Effector memory CD8-positive, alpha-beta T cell (primary cell): ENCODE data around the gene GPSM1.
A peak's percentile ranks its signal among the peaks of the same experiment; 100 is the strongest.

Experiments
- ATAC-seq: fragments of 150-1000 bp; cut with Tn5 transposase; replicated peaks from 2 replicates; pipeline ENCODE4 v1.10.0; 2021; ENCODE audit warnings: mild to moderate bottlenecking, moderate library complexity
- DNase-seq, 3 experiments: peaks; one replicate each; pipeline ENCODE4 v3.0.0; 2021
- H3K27ac Mint-ChIP-seq, 2 donors: one replicate each; pipeline ENCODE4 v1.8.0; 2022; ENCODE audit warnings: mild to moderate bottlenecking in 2 of 2, mixed read lengths in 2 of 2, moderate library complexity in 2 of 2
- H3K27me3 Mint-ChIP-seq, 2 donors: one replicate each; pipeline ENCODE4 v1.8.0; 2022; ENCODE audit warnings: mixed read lengths in 2 of 2
- H3K36me3 Mint-ChIP-seq: one replicate; pipeline ENCODE4 v1.8.0; 2022; ENCODE audit warnings: mild to moderate bottlenecking, moderate library complexity, mixed read lengths; ENCODE audit not compliant: insufficient read depth
- H3K4me1 Mint-ChIP-seq, 2 donors: one replicate each; pipeline ENCODE4 v1.8.0; 2022; ENCODE audit warnings: low read depth in 2 of 2, mixed read lengths in 2 of 2
- H3K4me3 Mint-ChIP-seq, 2 donors: one replicate each; pipeline ENCODE4 v1.8.0; 2022; ENCODE audit warnings: mild to moderate bottlenecking in 2 of 2, mixed read lengths in 2 of 2, moderate library complexity in 2 of 2
- H3K9me3 Mint-ChIP-seq, 2 donors: one replicate each; pipeline ENCODE4 v1.8.0; 2022; ENCODE audit warnings: mixed read lengths in 2 of 2
- total RNA-seq, 9 experiments: gene quantifications; one replicate each; lab custom pipeline; 2026; lab: John Stamatoyannopoulos, UW

GPSM1 gene
- 4.7 to 25.9 (median 19.1) reads per million in 9 experiments for total RNA-seq

DNA sequence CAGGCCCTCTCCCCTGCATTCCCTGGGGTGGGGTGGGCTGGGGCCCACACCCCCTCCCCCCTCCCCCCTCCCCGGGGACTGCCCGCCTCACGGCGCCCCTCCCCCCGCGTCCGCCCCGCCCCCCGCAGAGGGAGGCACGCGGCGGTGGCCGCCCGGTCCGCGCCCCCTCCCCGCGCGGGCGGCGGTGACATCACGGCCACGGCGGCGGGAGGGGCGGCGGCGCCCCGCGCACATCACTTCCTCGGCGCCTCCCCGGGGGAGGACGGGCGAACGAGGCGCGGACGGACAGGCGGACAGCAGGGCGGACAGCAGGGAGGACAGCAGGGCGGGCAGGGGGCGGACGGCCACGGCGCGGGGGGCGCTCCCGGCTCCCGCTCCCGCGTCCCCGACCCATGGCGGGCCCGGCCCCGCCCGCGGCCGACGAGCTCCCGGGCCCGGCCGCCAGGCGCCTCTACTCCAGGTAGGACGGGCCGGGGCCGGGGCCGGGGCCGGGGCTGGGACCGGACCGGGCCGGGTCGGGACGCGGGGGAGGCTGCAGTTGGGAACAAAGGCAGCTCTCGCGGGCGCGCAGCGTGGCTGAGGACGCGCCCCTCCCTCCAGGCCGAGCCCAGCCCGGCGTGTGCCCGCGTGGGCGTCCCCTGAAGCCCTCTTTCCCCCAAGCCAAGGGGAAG is at the start of gene GPSM1:
TSS of gene GPSM1 (plus strand) at position 236 of the 671 bp plus-strand sequence. CDS start at position 393, 157 bp downstream.
- ATAC-seq (peak; percentile 76), DNase-seq (no peak)
- H3K36me3 Mint-ChIP-seq: peaks cover 3% of the 10 kb centered on the region
- no peaks in the 10 kb centered on the region for H3K9me3 Mint-ChIP-seq
- H3K4me1 Mint-ChIP-seq: peaks cover 0 to 3% of the 10 kb centered on the region in 2 donors
- no peaks in the 10 kb centered on the region for H3K27me3 Mint-ChIP-seq
- H3K27ac Mint-ChIP-seq: peak within 1 kb of the TSS in 1 of 2 donors; percentile 63
- peak within 1 kb of the TSS; percentile 67 to 74 for H3K4me3 Mint-ChIP-seq

- no peak for ATAC-seq
- no peaks in the 10 kb centered on the region for H3K36me3 Mint-ChIP-seq
- H3K27ac Mint-ChIP-seq: no peak overlapping the region
- H3K4me3 Mint-ChIP-seq: no peak overlapping the region
- H3K9me3 Mint-ChIP-seq: no peaks in the 10 kb centered on the region
- peaks cover 10 to 41% of the 10 kb centered on the region in 2 donors for H3K27me3 Mint-ChIP-seq
- peaks cover 0 to 4% of the 10 kb centered on the region in 2 donors for H3K4me1 Mint-ChIP-seq
- no peak for DNase-seq
These were observed 49.6 kb upstream of the GPSM1 start for GRCh38 chr9:136277746-136278145.

- DNase-seq (no peak), ATAC-seq (no peak)
- Mint-ChIP-seq H3K27ac (no peak overlapping the region), H3K4me3 (no peak overlapping the region), H3K27me3 (peaks cover 10 to 41% of the 10 kb centered on the region in 2 donors), H3K4me1 (peaks cover 0 to 4% of the 10 kb centered on the region in 2 donors), H3K9me3 (no peaks in the 10 kb centered on the region), H3K36me3 (no peaks in the 10 kb centered on the region)
These were observed 49.1 kb upstream of the GPSM1 start for GRCh38 chr9:136278221-136278620.

- DNase-seq (no peak), ATAC-seq (no peak)
- Mint-ChIP-seq H3K9me3 (no peaks in the 10 kb centered on the region), H3K27ac (no peak overlapping the region), H3K36me3 (no peaks in the 10 kb centered on the region), H3K4me3 (no peak overlapping the region), H3K27me3 (peaks cover 15 to 48% of the 10 kb centered on the region in 2 donors), H3K4me1 (peaks cover 5 to 7% of the 10 kb centered on the region in 2 donors)
These were observed 48.4 kb upstream of the GPSM1 start for GRCh38 chr9:136278894-136279293.

- DNase-seq: no peak
- Mint-ChIP-seq H3K27me3 (peaks cover 17 to 54% of the 10 kb centered on the region in 2 donors), H3K9me3 (no peaks in the 10 kb centered on the region), H3K27ac (no peak overlapping the region), H3K4me1 (peaks cover 5 to 7% of the 10 kb centered on the region in 2 donors), H3K4me3 (no peak overlapping the region), H3K36me3 (no peaks in the 10 kb centered on the region)
- no peak for ATAC-seq
These were observed 47.9 kb upstream of the GPSM1 start for GRCh38 chr9:136279471-136279870.

DNA sequence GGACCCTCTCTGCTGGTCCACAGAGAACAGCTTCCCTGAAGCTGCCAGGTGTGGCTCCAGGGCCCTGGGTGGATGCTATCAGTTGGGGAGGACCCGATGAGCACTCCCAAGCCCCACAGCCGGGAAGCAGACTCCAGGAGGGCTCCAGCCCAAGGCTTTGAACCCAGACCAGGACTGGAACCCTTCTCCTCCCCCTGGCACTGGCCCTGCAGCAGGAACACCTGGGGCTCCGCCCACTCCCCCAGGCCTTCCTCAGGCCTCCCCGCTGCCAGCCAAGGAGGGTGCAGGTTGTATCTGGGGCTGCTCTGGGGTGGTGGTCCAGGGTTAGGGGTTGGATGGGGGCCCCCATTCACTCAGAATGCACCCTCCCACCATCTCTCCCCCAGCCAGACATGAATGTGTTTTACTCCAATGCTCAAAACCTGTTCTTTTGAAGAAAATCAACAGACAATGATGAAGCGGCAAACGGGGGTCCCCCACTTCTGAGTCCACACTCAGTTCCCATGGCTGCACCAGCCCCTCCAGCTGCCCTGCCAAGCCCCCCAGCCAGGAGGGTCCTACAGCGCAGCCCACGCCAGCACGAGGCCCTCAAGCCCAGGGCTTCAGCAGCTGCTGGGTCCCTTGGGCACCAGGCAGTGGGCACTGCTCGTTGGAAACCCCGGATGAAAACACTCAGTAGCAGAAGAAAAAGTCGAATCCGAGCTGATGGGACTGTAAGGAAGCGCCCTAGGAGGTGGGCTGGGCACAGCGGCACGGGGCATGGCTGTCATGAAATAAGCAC is 46.6 kb upstream of the GPSM1 start:
- Mint-ChIP-seq H3K4me1 (peaks cover 5 to 7% of the 10 kb centered on the region in 2 donors), H3K36me3 (no peaks in the 10 kb centered on the region), H3K27me3 (peaks cover 7 to 50% of the 10 kb centered on the region in 2 donors), H3K27ac (no peak overlapping the region), H3K4me3 (no peak overlapping the region), H3K9me3 (no peaks in the 10 kb centered on the region)
- no peak for ATAC-seq
- no peak for DNase-seq

DNA sequence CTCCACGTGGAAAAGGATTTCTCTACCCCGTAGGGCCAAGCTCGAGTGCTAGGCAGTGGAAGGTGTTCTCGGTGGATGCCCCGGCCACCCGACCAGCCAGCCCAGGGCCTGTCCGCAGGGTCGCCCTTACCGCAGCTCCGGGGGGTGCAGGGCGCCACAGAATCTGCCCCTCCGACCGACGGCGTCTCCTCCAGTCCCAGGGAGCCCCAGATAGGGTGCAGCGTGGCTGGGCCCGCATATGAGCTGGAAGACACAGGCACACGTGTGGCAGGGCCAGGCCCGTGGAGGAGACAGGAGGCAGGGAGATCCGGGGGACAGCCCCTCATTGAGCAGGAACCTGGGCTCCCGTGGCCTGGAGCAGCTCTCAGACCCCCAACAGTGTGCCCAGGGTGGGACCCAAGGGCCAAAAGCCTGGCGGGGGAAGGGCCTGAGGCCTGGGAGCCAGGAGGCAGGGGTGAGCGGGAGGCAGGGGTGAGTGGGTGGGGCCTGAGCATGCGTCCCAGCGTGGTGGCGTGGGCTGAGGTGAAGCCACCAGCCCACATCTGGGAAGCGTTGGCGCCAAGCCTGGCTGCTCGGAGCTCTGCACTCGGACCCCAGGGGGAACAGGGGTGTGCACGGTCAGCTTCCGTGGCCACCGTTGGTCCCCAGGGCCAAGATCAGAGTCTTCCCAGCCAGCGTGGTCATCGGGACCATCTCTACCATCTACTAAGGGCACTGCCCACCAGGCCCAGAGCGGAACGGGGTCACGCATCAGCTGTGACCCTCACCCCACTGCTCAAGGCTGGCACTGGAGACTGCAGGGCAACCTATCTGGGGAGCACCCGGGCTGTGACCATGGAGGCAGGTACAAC is 45.7 kb upstream of the GPSM1 start:
- Mint-ChIP-seq H3K27me3 (peaks cover 7 to 41% of the 10 kb centered on the region in 2 donors), H3K36me3 (no peaks in the 10 kb centered on the region), H3K27ac (no peak overlapping the region), H3K4me3 (no peak overlapping the region), H3K9me3 (no peaks in the 10 kb centered on the region), H3K4me1 (peaks cover 5 to 7% of the 10 kb centered on the region in 2 donors)
- DNase-seq (no peak), ATAC-seq (no peak)

GRCh38 chr9:136282272-136282861 is 45.0 kb upstream of the GPSM1 start:
- ATAC-seq: no peak
- Mint-ChIP-seq H3K36me3 (no peaks in the 10 kb centered on the region), H3K27ac (no peak overlapping the region), H3K9me3 (no peaks in the 10 kb centered on the region), H3K4me3 (no peak overlapping the region), H3K4me1 (peaks cover 5 to 7% of the 10 kb centered on the region in 2 donors), H3K27me3 (peaks cover 9 to 39% of the 10 kb centered on the region in 2 donors)
- DNase-seq: no peak

DNA sequence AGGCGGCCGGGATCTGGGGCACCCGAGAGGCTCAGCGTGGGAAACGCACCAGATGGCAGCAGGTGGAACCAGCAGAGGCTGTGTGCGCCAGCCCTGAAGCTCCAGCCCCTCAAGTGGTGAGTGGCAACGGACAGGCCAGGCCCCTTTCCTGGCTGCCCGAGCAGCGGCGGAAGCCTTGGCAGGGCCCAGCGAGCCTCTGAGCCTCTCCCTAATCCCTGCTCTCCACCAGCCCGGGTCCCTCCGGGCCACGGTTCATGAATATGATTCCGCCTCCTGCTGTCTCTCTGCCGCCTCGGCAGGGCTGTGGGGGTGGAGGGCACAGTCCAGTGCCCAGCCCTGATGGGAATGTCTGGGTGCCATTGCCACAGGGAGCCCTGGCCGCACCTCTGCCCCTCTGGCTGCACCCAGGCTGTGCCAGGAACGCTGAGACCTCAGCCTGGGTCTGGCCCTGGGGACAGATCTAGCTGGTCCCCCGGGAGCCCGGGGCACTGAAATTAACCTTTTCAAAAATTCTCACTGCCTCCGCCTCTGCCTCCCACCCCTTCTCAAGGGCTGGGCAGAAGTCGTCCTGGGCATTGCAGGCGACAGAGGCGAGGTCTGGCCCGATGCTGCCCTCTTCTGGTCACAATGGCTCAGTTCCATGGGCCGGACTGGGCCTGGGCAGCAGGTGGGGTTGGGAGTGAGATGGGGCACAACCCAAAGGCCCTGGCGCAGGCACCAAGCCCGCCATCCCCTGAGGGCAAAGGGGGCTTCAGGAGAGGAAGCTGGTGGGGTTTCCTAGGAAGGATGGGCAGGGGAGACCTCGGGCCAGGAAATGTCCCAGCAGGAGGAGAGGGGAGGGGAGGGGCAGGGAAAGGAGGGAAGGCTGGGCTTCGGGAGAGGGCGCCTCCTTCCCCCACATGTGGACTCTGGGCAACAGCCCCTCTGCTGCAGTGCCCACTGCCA is 43.8 kb upstream of the GPSM1 start:
- Mint-ChIP-seq H3K27me3 (peaks cover 14 to 39% of the 10 kb centered on the region in 2 donors), H3K4me1 (peaks cover 5 to 7% of the 10 kb centered on the region in 2 donors), H3K27ac (no peak overlapping the region), H3K9me3 (no peaks in the 10 kb centered on the region), H3K4me3 (peak overlapping the region; percentile 18 to 56), H3K36me3 (no peaks in the 10 kb centered on the region)
- peak; percentile 91 for ATAC-seq
- peak; percentile 66 to 70 (median 68) for DNase-seq

- Mint-ChIP-seq H3K9me3 (no peaks in the 10 kb centered on the region), H3K27me3 (peaks cover 14 to 39% of the 10 kb centered on the region in 2 donors), H3K4me1 (peaks cover 5 to 7% of the 10 kb centered on the region in 2 donors), H3K4me3 (no peak overlapping the region), H3K27ac (no peak overlapping the region), H3K36me3 (no peaks in the 10 kb centered on the region)
- ATAC-seq (no peak), DNase-seq (no peak)
These were observed 43.0 kb upstream of the GPSM1 start for GRCh38 chr9:136284311-136284710.

GRCh38 chr9:136284951-136285350 is 42.4 kb upstream of the GPSM1 start:
- DNase-seq (no peak), ATAC-seq (no peak)
- H3K4me3 Mint-ChIP-seq: no peak overlapping the region
- H3K9me3 Mint-ChIP-seq: no peaks in the 10 kb centered on the region
- H3K4me1 Mint-ChIP-seq: peaks cover 5 to 7% of the 10 kb centered on the region in 2 donors
- H3K27ac Mint-ChIP-seq: no peak overlapping the region
- H3K36me3 Mint-ChIP-seq: no peaks in the 10 kb centered on the region
- peaks cover 14 to 39% of the 10 kb centered on the region in 2 donors for H3K27me3 Mint-ChIP-seq
